Loucy (cell line): ENCODE measurements around the gene ZNF664.

Experiments
- CTCF ChIP-seq: fragments of 200-600 bp; sonication (generic); conservative IDR thresholded peaks from 2 replicates; pipeline ENCODE4 v1.5.1; 2014; ENCODE audit warnings: mild to moderate bottlenecking, antibody characterized with exemption, low read length
- EZH2phosphoT487 ChIP-seq: fragments of 200-600 bp; IDR thresholded peaks from 2 replicates; pipeline ENCODE4 v1.6.1; 2018; ENCODE audit warnings: antibody characterized with exemption, mild to moderate bottlenecking, moderate library complexity, borderline replicate concordance

GRCh38 chr12:123942911-123943648 is 29.9 kb upstream of the ZNF664 start:
- TF ChIP-seq CTCF (no peak), EZH2phosphoT487 (no peak)
